HT-29 (cell line): ENCODE measurements around the gene GMDS. TPM values are rescaled to one million over a fixed set of nuclear protein-coding genes. Genes with fewer than 3 reads are reported as not detected.
A peak's percentile ranks its signal among the peaks of the same experiment; 100 is the strongest.

Experiments
- DNase-seq: peaks from one replicate; pipeline ENCODE4 v3.0.0-alpha.2; 2015; ENCODE audit warnings: low spot score
- total RNA-seq: library from RNA; depleted of rRNA; stranded (reverse); fragments of >200 nt; shearing (Covaris generic); gene quantifications from 2 replicates; pipeline ENCODE4 v1.2.3, GENCODE V29; 2014

GMDS gene
- total RNA-seq, 1 experiment from 2014 or later, result 37.0 TPM

DNA sequence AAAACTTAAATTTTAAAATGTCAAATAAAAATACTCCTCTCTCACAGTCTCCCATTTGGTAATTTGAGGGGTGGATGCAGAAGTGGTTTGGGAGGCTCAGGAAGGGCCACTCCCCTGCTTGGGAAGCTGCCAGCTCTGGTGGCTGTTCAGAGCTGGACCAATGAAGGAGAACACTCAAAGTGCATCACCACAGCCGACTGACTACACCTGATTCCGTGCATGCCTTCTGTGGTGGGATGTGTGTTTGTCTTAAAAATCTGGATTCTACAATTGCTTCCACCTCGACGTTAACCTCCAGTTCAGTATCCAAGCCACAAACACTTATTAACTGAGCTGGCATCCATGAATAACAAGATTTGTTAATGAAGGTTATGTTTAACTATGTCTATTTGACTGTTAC is 498.4 kb downstream of the GMDS start:
- no peak for DNase-seq

- DNase-seq, result no peak
Observed at GRCh38 chr6:1745814-1746213, 499.6 kb downstream of the GMDS start.

DNA sequence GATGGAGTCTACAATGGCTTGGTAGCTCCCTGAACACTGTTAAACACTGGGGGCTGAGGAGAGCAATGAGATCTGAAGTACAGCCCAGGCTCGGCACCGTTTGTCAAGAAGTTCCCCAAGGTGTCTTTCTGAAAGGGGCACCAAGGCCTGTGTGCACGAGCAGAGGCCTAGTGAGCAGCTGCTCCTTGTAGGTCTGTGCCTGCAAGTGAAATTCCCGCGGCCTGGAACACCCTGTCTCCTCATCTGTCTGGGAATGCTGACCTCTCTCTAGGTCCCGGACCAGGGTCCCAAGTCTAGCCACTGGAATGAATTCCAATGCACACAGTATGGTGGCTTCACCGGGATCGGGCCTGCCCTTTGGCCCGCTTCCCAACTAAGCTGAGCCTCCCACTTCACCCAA is 500.9 kb downstream of the GMDS start:
- DNase-seq, result no peak

DNA sequence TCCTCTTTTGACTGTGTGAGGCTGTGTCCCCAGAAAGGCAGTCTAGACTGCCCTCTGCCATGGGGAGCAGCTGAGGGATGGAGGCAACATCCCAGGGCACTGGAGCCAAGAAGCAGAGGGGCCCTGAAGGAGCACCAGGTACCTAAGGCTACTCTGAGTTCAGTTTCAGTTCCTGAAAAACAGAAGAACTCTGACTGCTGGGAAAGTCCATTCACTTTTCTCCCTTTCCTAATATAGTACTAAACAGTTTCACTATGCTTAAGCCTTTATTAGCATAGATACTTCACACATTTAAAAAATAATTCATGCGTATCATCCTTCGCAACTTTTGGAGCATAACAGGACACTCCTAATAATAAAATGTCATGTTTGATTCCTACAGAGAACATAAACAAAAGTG is 505.7 kb downstream of the GMDS start:
- no peak for DNase-seq

GRCh38 chr6:1739220-1739619 is 506.2 kb downstream of the GMDS start:
- no peak for DNase-seq

DNA sequence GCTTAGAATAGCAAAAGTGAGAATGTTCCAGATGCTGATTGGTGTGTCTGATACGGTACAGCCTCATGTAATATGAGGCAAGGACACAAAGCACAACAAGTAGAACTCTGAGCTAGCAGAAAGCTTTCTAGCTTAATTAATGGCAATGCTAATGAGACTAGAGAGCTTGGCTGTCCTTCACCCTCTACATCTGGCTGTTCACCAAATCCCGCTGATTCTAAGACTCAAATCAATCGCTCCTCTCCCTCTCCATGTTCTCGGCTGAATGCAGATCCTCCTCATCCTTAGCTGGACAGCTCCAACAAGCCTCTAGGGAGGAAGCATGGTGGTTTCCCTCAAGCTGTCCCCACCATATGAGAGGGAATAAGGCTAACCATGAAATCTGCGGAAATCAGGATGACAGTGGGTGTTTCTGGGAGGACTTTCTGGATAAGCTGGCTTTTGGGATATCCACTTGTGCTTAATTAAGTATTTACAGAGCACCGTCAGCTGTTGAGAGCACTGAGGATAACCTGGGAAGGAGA is 506.8 kb downstream of the GMDS start:
- no peak for DNase-seq

- no peak for DNase-seq
Observed at GRCh38 chr6:1737463-1738311, 507.7 kb downstream of the GMDS start.

GRCh38 chr6:1736346-1737105 is 508.9 kb downstream of the GMDS start:
- no peak for DNase-seq

DNA sequence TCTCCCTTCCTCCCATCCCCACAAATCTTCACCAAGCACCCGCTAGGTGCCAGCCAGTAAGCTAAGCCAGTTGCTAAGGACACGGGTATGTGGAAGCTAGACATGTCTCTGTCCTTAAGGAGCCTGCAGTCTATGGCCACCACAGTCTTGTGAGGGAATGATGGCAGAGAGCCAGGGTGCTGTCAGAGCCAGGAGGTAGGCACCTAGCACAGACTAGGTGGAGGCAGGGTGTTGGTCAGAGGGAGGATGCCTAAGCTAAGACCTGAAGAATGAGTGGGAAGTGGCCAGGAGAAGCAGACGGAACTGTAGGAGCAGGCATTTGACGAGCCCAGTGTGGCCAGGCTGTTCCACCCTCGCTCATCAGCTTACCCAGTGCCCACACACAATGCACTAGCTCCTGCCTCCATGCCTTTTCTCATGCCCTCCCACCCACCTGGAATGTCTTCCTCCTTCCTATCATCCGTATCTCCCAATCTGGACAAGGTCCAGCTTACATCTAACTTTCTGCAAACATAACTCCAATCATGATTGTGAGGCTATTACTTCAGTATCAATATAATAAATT is 510.1 kb downstream of the GMDS start:
- DNase-seq, result peak; percentile 73

DNA sequence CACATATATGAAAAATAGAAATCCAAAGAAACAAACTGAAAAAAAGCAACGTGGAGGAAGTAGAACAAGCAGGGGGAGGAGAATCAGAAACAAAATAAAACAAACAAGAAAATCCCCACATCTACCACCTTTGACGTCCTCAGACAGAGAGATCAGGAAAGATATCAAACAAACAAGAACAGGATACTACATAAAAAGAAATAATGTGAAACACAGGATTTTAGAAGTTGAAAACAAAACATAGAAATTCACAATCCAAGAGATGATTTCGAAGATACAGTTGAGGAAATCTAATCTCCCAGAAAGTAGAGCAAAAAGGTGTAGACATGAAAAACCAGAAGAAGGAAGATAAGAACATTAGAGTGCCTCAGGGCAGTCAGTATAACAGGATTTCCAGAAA is 514.5 kb downstream of the GMDS start:
- no peak for DNase-seq

DNA sequence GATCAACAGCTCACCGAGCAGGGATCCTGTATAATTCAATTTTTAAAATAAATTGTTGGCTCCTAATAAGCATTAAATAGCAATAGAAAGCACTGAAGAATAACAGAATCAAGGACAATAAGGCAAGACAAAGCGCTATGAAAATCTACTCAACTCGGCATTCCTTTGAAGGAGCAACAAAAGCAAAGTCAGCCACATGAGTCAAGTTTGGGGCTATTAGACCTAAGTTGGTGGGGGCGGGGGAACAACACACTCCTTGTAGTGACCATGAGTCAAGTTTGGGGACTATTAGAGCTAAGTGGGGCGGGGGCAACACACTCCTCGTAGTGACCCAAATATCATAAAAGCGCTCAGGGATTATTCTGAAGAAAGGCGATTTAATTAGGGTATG is 515.7 kb downstream of the GMDS start:
- DNase-seq, result no peak

- DNase-seq, result no peak
Observed at GRCh38 chr6:1729133-1729749, 516.2 kb downstream of the GMDS start.

GRCh38 chr6:1726341-1726768 is 519.0 kb downstream of the GMDS start:
- DNase-seq, result no peak

- DNase-seq, result peak; percentile 85
Observed at GRCh38 chr6:1724616-1725015, 520.8 kb downstream of the GMDS start.

- peak; percentile 7 for DNase-seq
Observed at GRCh38 chr6:1724124-1724523, 521.3 kb downstream of the GMDS start.

- no peak for DNase-seq
Observed at GRCh38 chr6:1722801-1723200, 522.6 kb downstream of the GMDS start.

- no peak for DNase-seq
Observed at GRCh38 chr6:1720620-1721322, 524.6 kb downstream of the GMDS start.

DNA sequence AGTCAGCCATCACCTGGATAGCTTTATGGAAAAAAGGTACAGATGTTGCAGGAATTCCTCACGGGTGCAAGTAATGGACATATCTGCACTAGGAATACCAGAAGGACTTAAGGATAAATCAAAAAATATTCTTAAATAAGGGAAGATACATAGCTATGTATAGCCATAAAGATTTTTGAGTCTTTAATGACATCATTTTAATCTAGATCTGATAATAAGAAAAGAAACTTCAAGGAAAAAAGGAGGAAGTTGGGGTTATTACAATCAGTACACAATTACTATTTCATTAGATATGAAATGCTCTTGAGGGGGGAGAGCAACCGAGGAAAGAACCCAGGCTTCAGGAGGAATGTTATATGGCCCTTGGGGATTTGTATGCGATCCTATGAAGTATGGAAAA is 525.5 kb downstream of the GMDS start:
- no peak for DNase-seq

DNA sequence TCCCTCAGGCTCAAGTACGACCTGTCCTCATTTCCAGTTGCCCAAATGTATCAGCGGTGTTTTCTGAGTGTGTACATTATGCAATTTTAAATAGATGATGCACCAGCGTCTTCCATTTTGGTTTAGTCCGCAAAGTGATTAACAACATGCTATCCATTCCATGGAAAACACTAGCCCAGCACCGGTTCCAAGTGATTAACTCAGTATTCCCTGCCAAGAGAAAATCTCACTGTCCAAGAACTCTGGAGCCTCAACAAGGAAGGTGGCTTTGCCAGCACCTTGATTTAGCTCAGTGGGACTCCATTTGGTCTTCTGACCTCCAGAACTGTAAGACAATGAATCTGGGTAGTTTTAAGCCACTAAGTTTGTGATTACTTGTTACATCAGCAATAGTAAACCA is 528.5 kb downstream of the GMDS start:
- DNase-seq, result no peak

- no peak for DNase-seq
Observed at GRCh38 chr6:1716396-1716795, 529.0 kb downstream of the GMDS start.

GRCh38 chr6:1715336-1715735 is 530.1 kb downstream of the GMDS start:
- no peak for DNase-seq
